Spleen (tissue), 11 donors: ENCODE measurements around the gene ARHGAP27. TPM values are rescaled to one million over a fixed set of nuclear protein-coding genes. Genes with fewer than 3 reads are reported as not detected.

Experiments
- DNase-seq: peaks from one replicate; pipeline ENCODE4 v3.0.0-alpha.2; 2020
- H3K27ac ChIP-seq, 8 donors: fragments of 200-600 bp; sonication (generic) in 7 of 8; 1 replicate in 4 of 8; 2 replicates in 4 of 8; pipeline versions ENCODE4 v1.5.0 to v1.8.0; 2016 to 2021; ENCODE audit warnings: inconsistent platforms in 4 of 8, mild to moderate bottlenecking in 4 of 8, moderate library complexity in 1 of 8
- H3K27me3 ChIP-seq, 7 donors: fragments of 200-600 bp; sonication (generic) in 6 of 7; replicated peaks in 1 of 7; 1 replicate in 4 of 7; 2 replicates in 3 of 7; pipeline versions ENCODE4 v1.5.0 to v1.8.0; 2016 to 2021; ENCODE audit warnings: inconsistent platforms in 3 of 7, mild to moderate bottlenecking in 1 of 7
- H3K36me3 ChIP-seq, 6 donors: fragments of 200-600 bp; sonication (generic) in 5 of 6; 1 replicate in 4 of 6; 2 replicates in 2 of 6; pipeline versions ENCODE4 v1.5.0 to v1.8.0; 2016 to 2021; ENCODE audit warnings: inconsistent platforms in 2 of 6
- H3K4me1 ChIP-seq, 6 donors: fragments of 200-600 bp; sonication (generic) in 5 of 6; 1 replicate in 3 of 6; 2 replicates in 3 of 6; pipeline versions ENCODE4 v1.5.0 to v1.8.0; 2016 to 2021; ENCODE audit warnings: inconsistent platforms in 3 of 6
- H3K4me3 ChIP-seq, 8 donors: fragments of 200-600 bp; sonication (generic) in 7 of 8; 1 replicate in 4 of 8; 2 replicates in 4 of 8; pipeline versions ENCODE4 v1.5.0 to v1.8.0; 2016 to 2021; ENCODE audit warnings: inconsistent platforms in 4 of 8, mild to moderate bottlenecking in 4 of 8, moderate library complexity in 2 of 8
- H3K9me3 ChIP-seq, 8 donors: fragments of 200-600 bp; sonication (generic) in 7 of 8; 1 replicate in 4 of 8; 2 replicates in 4 of 8; pipeline versions ENCODE4 v1.5.0 to v1.8.0; 2016 to 2021; ENCODE audit warnings: inconsistent platforms in 4 of 8
- CTCF ChIP-seq, 11 experiments: fragments of 200-600 bp in 7 of 11; fragments of 450-650 bp in 4 of 11; sonication (generic) in 4 of 11; IDR thresholded peaks in 8 of 11; conservative IDR thresholded peaks in 3 of 11; 1 replicate in 7 of 11; 2 replicates in 4 of 11; pipeline versions ENCODE4 v1.4.0 to v1.8.0; 2016 to 2021; ENCODE audit warnings: antibody characterized with exemption in 11 of 11, inconsistent platforms in 4 of 11, mild to moderate bottlenecking in 1 of 11
- POLR2A ChIP-seq, 3 donors: fragments of 450-650 bp; IDR thresholded peaks; one replicate each; pipeline ENCODE4 v1.5.1; 2017; ENCODE audit warnings: antibody characterized with exemption in 3 of 3, mild to moderate bottlenecking in 1 of 3
- POLR2AphosphoS5 ChIP-seq, 3 donors: sonication (generic); formaldehyde crosslinking; IDR thresholded peaks; one replicate each; pipeline ENCODE4 v1.5.1; 2017; ENCODE audit warnings: antibody characterized with exemption in 3 of 3
- WGBS, 5 donors: extraction: QIAGEN DNeasy Blood & Tissue Kit in 3 of 5; methylation state at CpG; one replicate each; pipeline versions ENCODE4 v1.1.5 to v1.1.7; 2013 to 2018; 5-methylcytosine and 5-hydroxymethylcytosine counted together
- intact Hi-C: fragments of 100-400 bp; cut with DNase I; formaldehyde crosslinking; loops from one replicate; pipeline ENCODE4 v1.15.0; 2023; ENCODE audit warnings: low total_unique reads
- polyA plus RNA-seq, 3 donors: library from polyadenylated mRNA; stranded (reverse); fragments of 200-250 nt; gene quantifications; one replicate each; pipeline ENCODE4 v1.2.1, GENCODE V29; 2013
- total RNA-seq, 7 donors: library from RNA; depleted of rRNA in 3 of 7; stranded (reverse); fragments of >200 nt in 3 of 7; fragmentation: NEBNext Ultra II Directional in 4 of 7; extraction: Animal tissue kit (Norgen Biotek cat#: 25700) in 4 of 7; gene quantifications; one replicate each; pipeline versions ENCODE4 v1.1.0 to v1.2.1, GENCODE V29; 2016 to 2021
- donor health status: healthy with polysubstance abuse.
- donor health status: DM: no; HTN: no; CAD: no; lungs with moderate emphysema.
- donor health status: DM: no; HTN: no; CAD: no.
- donor health status: Bipolar disorder and iron deficiency.
- donor health status: healthy.
- donor health status: DM: no; HTN: no; CAD: no.
- donor health status: DM: yes; HTN: yes; CAD: no.

The ARHGAP27 gene
- total and polyA plus RNA-seq, 10 donors: 43.6 to 151 (median 118) TPM

GRCh38 chr17:45398800-45399199 lies 33.9 kb downstream of the ARHGAP27 start:
- peaks cover 0 to 100% (median 96%) of the 10 kb centered on the region in 6 donors for H3K36me3 ChIP-seq
- intact Hi-C loops: no loop called here
- WGBS, 5 donors: 74 to 86% (median 84%) methylated on average over 5 of the region's 5 CpGs

GRCh38 chr17:45397796-45398195 lies 34.9 kb downstream of the ARHGAP27 start:
- intact Hi-C loops: no loop called here
- WGBS, 5 donors: 91 to 100% (median 95%) methylated on average over 5 of the region's 5 CpGs
- H3K27me3 ChIP-seq: no peaks in the 10 kb centered on the region
- H3K9me3 ChIP-seq: no peaks in the 10 kb centered on the region
- DNase-seq: peak; percentile 62
- no peak overlapping the region for H3K4me3 ChIP-seq
- H3K27ac ChIP-seq: no peak overlapping the region
- peak in 1 of 3 donors; percentile 31 for TF ChIP-seq POLR2AphosphoS5 (IDR thresholded peaks at IDR 0.05)
- TF ChIP-seq POLR2A (IDR thresholded peaks at IDR 0.05): no peak
- H3K36me3 ChIP-seq: peaks cover 0 to 95% (median 89%) of the 10 kb centered on the region in 6 donors
- H3K4me1 ChIP-seq: peaks cover 6 to 18% (median 8%) of the 10 kb centered on the region in 6 donors

More at GRCh38 chr17:45398800-45399199, 33.9 kb downstream of the ARHGAP27 start:
- Histone ChIP-seq H3K4me1 (peaks cover 6 to 18% (median 8%) of the 10 kb centered on the region in 6 donors), H3K27ac (no peak overlapping the region), H3K27me3 (no peaks in the 10 kb centered on the region), H3K4me3 (no peak overlapping the region), H3K9me3 (no peaks in the 10 kb centered on the region)
- no peak for DNase-seq
- TF ChIP-seq CTCF (IDR thresholded peaks at IDR 0.05 in 8 of 11, conservative IDR thresholded peaks at IDR 0.05 in 3 of 11) (no peak), POLR2A (IDR thresholded peaks at IDR 0.05) (no peak), POLR2AphosphoS5 (IDR thresholded peaks at IDR 0.05) (no peak)

GRCh38 chr17:45396496-45397205 lies 36.0 kb downstream of the ARHGAP27 start:
- 92 to 96% (median 94%) methylated on average over 17 to 50 of the region's 50 CpGs for WGBS, 5 donors
- Histone ChIP-seq H3K27ac (no peak overlapping the region), H3K36me3 (peaks cover 0 to 84% (median 78%) of the 10 kb centered on the region in 6 donors), H3K4me1 (peaks cover 6 to 18% (median 8%) of the 10 kb centered on the region in 6 donors), H3K27me3 (no peaks in the 10 kb centered on the region), H3K4me3 (no peak overlapping the region), H3K9me3 (no peaks in the 10 kb centered on the region)
- peak in 2 of 3 donors; percentile 43 to 74 for TF ChIP-seq POLR2AphosphoS5 (IDR thresholded peaks at IDR 0.05)
- TF ChIP-seq CTCF (IDR thresholded peaks at IDR 0.05 in 8 of 11, conservative IDR thresholded peaks at IDR 0.05 in 3 of 11): no peak
- TF ChIP-seq POLR2A (IDR thresholded peaks at IDR 0.05): no peak
- intact Hi-C loops: no loop called here
- DNase-seq: no peak

- DNase-seq: no peak
- H3K4me3 ChIP-seq: peak overlapping the region in 2 of 8 donors; percentile 8 to 33
Observed at GRCh38 chr17:45395569-45396415, 36.9 kb downstream of the ARHGAP27 start.

More at GRCh38 chr17:45395569-45396415, 36.9 kb downstream of the ARHGAP27 start:
- H3K9me3 ChIP-seq: no peaks in the 10 kb centered on the region
- no peak overlapping the region for H3K27ac ChIP-seq
- 87 to 94% (median 91%) methylated on average over 44 to 60 of the region's 60 CpGs for WGBS, 5 donors
- peaks cover 0 to 75% (median 70%) of the 10 kb centered on the region in 6 donors for H3K36me3 ChIP-seq
- H3K27me3 ChIP-seq: no peaks in the 10 kb centered on the region
- peaks cover 6 to 18% (median 8%) of the 10 kb centered on the region in 6 donors for H3K4me1 ChIP-seq
- TF ChIP-seq POLR2AphosphoS5 (IDR thresholded peaks at IDR 0.05) (peak; percentile 14 to 68 (median 26)), CTCF (IDR thresholded peaks at IDR 0.05 in 8 of 11, conservative IDR thresholded peaks at IDR 0.05 in 3 of 11) (no peak)
- intact Hi-C loops: no loop called here
